ENCODE data around the gene PROSER1. TPM values are rescaled to one million over a fixed set of nuclear protein-coding genes. Genes with fewer than 3 reads are reported as not detected.

PROSER1 gene
- total RNA-seq, 2 experiments from 2014 or later = 73.4 to 78.8 TPM

DNA sequence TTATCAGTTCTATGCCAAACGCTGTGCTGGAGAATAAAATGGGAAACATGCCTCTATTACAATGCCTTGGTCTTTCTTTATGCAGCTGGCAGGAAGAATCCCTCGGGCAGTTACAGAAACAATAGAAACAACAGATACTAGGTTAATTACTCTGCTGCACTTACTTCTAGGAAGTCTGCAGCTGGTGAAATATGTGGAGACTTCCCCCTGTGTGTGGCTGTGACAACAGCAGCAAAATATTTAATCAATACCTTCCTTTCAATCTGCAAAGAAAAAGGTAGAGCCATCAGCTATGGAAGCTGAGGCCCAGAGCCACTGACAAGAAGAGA is 57.2 kb downstream of the PROSER1 start:
- no peaks in the 10 kb centered on the region for H3K36me3 Mint-ChIP-seq (ENCODE audit: low read depth)
- H3K27me3 Mint-ChIP-seq (ENCODE audit: low read depth) = no peaks in the 10 kb centered on the region
- intact Hi-C loops (cut with micrococcal nuclease) = no loop called here
- H3K9me3 Mint-ChIP-seq = peaks cover 15% of the 10 kb centered on the region
- H3K27ac Mint-ChIP-seq = no peak overlapping the region
- no peaks in the 10 kb centered on the region for H3K4me1 Mint-ChIP-seq (ENCODE audit: low read depth)
- CTCF ChIA-PET = interaction anchor here (1.8 kb wide), 1 partner anchor 11 kb away, joined by 5 read pairs; no protein-coding TSS in a partner anchor
- no peak overlapping the region for H3K4me3 Mint-ChIP-seq
- DNase-seq = no peak

DNA sequence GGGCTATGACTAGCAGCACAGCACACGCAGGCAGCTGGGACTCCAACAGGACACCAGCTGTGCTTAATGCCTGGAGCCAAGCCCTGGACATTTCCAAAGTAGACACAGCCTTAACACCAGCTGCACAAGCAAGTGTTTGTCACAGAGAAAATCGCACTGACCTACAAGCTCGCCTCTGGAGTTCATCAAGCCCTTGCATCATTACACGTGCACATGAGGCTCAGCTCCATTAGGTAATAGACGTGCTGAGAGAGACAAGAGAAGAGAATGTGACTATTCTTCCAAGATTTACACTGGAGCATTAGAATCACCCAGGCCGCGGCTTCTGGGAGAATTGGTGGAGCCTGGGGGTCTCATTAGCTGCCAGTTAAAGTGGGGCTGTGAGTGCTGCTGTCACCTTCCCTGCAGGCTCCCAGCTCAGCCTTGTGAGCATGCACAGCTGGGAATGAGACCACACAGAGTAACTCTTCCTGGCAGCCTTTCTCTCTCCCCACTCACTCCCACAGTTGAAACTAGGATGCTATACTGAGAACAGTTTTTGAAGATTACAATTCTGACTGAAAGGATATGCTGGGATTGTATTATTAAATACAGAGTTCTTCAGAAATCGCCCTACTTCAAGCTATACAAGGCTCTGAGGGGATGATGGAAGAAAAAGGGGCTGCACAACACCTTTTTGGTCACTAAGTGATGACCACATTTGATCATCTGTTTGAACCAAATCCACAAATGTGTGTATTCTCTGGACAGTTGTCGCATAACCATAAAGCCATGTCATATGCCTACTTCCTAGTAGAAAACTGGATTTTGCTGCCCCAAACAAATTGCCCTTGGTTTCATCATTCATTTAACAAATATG is 57.8 kb downstream of the PROSER1 start:
- H3K4me1 Mint-ChIP-seq (ENCODE audit: low read depth) = no peaks in the 10 kb centered on the region
- no peak overlapping the region for H3K27ac Mint-ChIP-seq
- H3K9me3 Mint-ChIP-seq = peaks cover 15% of the 10 kb centered on the region
- CTCF ChIA-PET = interaction anchor here (0.6 to 1.8 kb wide), 2 partner anchors 11 to 19 kb away, joined by 3 to 5 read pairs; no protein-coding TSS in a partner anchor
- no peaks in the 10 kb centered on the region for H3K27me3 Mint-ChIP-seq (ENCODE audit: low read depth)
- intact Hi-C loops (cut with micrococcal nuclease) = no loop called here
- H3K36me3 Mint-ChIP-seq (ENCODE audit: low read depth) = no peaks in the 10 kb centered on the region
- no peak for DNase-seq
- H3K4me3 Mint-ChIP-seq = no peak overlapping the region

DNA sequence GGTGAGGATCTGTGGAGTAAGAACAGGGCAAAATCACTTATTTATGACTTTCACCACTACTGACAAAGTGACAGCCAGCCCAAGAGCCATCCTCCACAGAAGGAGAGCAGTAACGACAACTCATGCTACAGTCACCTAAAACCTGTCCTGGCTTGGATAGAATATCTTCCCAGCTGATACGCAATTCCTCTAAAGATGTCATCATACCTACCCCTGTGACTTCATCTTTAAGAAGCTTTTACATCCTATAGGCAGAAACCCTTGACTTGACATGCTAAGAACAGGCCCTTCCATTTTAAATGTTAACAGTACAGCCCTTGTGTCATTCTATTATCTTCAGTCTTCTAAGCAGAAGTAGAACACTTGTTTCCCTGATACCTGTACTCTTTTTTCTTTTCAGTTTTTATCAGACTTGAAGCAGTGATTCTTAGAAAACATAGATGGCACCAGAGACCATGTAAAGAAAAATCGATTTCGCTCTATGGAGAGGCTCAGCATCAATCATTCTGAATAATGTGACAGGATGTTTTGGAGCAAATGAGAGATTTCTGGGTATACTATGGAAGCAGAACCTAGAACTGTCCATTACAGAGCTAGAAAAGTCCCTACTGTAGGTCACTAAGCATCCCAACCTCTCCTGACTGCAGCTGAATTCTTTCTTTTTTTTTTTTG is 67.4 kb downstream of the PROSER1 start:
- no peaks in the 10 kb centered on the region for H3K36me3 Mint-ChIP-seq (ENCODE audit: low read depth)
- CTCF ChIA-PET = interaction anchor here (1.9 kb wide), 1 partner anchor 10 kb away, joined by 5 read pairs; no protein-coding TSS in a partner anchor
- peaks cover 2% of the 10 kb centered on the region for H3K27me3 Mint-ChIP-seq (ENCODE audit: low read depth)
- H3K27ac Mint-ChIP-seq = no peak overlapping the region
- no peaks in the 10 kb centered on the region for H3K9me3 Mint-ChIP-seq
- intact Hi-C loops (cut with micrococcal nuclease) = loop anchor here (5.0 kb wide), 2 partner anchors 292 to 642 kb away; no protein-coding TSS in a partner anchor
- no peak overlapping the region for H3K4me3 Mint-ChIP-seq
- H3K4me1 Mint-ChIP-seq (ENCODE audit: low read depth) = no peaks in the 10 kb centered on the region
- DNase-seq = no peak

DNA sequence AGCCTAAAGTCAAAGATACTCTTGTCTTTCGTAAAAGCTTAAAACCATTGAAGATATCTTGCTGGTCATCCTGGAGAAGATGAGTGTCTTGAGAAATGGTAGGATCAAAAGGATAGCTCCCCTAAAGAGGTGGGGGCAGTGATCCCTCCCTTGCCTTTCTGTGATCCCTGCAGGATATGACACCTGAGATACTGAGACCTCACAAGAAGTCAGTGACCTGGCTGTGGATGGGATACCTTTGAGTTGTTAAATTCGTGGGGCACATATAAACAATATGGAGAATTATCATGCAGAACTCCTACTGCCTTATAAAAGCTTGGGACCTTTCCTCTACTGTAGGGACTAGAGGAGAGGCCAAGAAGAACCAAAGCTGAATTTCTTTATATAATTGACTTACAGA is 68.7 kb downstream of the PROSER1 start:
- no peaks in the 10 kb centered on the region for H3K9me3 Mint-ChIP-seq
- intact Hi-C loops (cut with micrococcal nuclease) = no loop called here
- no peak overlapping the region for H3K4me3 Mint-ChIP-seq
- CTCF ChIA-PET = interaction anchor here (1.3 to 1.9 kb wide), 2 partner anchors 12 to 17 kb away, joined by 3 to 5 read pairs; no protein-coding TSS in a partner anchor
- DNase-seq = no peak
- H3K36me3 Mint-ChIP-seq (ENCODE audit: low read depth) = no peaks in the 10 kb centered on the region
- no peaks in the 10 kb centered on the region for H3K4me1 Mint-ChIP-seq (ENCODE audit: low read depth)
- peaks cover 7% of the 10 kb centered on the region for H3K27me3 Mint-ChIP-seq (ENCODE audit: low read depth)
- H3K27ac Mint-ChIP-seq = no peak overlapping the region

DNA sequence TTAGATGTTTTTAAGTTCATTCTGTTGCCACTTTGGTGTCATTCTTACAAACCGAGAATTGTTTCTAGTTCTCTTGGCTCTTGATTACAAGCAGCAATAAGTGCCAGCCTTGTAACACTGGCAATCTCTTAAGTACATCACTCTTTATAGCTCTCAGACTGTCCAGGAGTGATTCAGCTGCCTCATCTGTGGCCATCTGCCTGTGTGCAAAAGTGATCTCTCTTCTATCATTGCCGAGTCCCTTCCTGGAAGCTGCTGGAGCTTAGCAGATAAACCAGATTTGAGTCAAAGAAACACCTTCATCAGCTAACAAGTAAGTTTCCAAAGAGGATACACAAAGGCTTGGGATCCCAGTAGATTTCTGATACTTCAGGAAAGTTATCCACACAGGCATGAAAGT is 70.4 kb downstream of the PROSER1 start:
- CTCF ChIA-PET = interaction anchor here (1.5 kb wide), 1 partner anchor 649 kb away, joined by 3 read pairs; no protein-coding TSS in a partner anchor
- Mint-ChIP-seq H3K9me3 (no peaks in the 10 kb centered on the region), H3K27me3 (ENCODE audit: low read depth) (peaks cover 7% of the 10 kb centered on the region), H3K27ac (no peak overlapping the region), H3K4me3 (no peak overlapping the region), H3K4me1 (ENCODE audit: low read depth) (no peaks in the 10 kb centered on the region), H3K36me3 (ENCODE audit: low read depth) (no peaks in the 10 kb centered on the region)
- no peak for DNase-seq
- intact Hi-C loops (cut with micrococcal nuclease) = no loop called here

DNA sequence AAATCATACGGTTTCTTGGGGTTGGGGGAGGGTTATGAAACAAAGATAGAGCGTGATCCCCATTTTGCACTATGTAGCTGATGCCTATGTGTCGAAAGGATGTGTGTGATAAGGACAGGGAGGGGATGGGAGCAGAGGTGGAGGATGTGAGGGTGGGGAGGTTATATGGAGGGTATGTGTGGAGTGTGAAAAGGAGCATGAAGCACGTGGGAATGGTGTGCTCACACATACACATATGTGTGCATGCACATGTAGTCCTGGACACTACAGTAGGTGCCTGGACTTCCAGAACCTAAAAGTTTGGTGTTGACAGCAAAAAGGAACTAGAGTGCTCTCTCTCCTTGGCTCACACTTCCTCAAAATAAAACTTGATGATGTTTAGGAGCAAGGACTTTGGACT is 72.6 kb downstream of the PROSER1 start:
- no peaks in the 10 kb centered on the region for H3K36me3 Mint-ChIP-seq (ENCODE audit: low read depth)
- peaks cover 11% of the 10 kb centered on the region for H3K27me3 Mint-ChIP-seq (ENCODE audit: low read depth)
- DNase-seq = no peak
- intact Hi-C loops (cut with micrococcal nuclease) = no loop called here
- no peak overlapping the region for H3K27ac Mint-ChIP-seq
- H3K4me3 Mint-ChIP-seq = no peak overlapping the region
- CTCF ChIA-PET = no interaction called here
- H3K9me3 Mint-ChIP-seq = peaks cover 3% of the 10 kb centered on the region
- H3K4me1 Mint-ChIP-seq (ENCODE audit: low read depth) = no peaks in the 10 kb centered on the region

DNA sequence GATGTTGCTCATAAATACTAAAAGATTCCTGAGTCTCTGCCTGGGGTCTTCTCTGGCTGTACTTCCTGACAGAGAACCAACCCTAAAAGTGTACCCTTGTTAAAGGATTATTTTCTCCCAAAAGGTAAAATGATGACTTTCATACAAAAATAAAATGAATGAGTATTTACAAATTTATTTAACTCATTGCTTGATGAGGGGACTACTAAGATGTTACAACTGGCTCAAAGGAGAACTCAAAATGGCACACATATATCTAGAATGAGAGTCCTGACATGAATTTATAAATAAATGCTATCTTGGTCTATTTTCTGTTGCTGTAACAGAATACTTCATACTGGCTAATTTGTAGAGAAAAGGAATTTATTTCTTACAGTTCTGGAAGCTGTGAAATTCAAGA is 77.7 kb downstream of the PROSER1 start:
- no peak overlapping the region for H3K27ac Mint-ChIP-seq
- no peak for DNase-seq
- intact Hi-C loops (cut with micrococcal nuclease) = no loop called here
- H3K4me3 Mint-ChIP-seq = no peak overlapping the region
- peaks cover 3% of the 10 kb centered on the region for H3K9me3 Mint-ChIP-seq
- H3K4me1 Mint-ChIP-seq (ENCODE audit: low read depth) = no peaks in the 10 kb centered on the region
- peaks cover 11% of the 10 kb centered on the region for H3K27me3 Mint-ChIP-seq (ENCODE audit: low read depth)
- CTCF ChIA-PET = no interaction called here
- H3K36me3 Mint-ChIP-seq (ENCODE audit: low read depth) = no peaks in the 10 kb centered on the region

Other genes with a start within 250 kb of the PROSER1 start
- gene STOML3, start 47.3 kb downstream of the PROSER1 start, total RNA-seq = not detected
- 10 to 100 TPM; 12.0 to 13.1 TPM for gene NHLRC3, start 367 bp upstream of the PROSER1 start, total RNA-seq

Data from activated naive CD4-positive, alpha-beta T cell treated with anti-CD3 and anti-CD28 coated beads for 36 hours (primary cell).